GM18858 (cell line): ENCODE results near the gene EDA.
"Not testable (repeated sequence)": the region's sequence is repeated elsewhere in the genome, so short reads cannot be mapped to it uniquely, and the experiment has no call there.

Experiments used
- ATAC-seq: cut with Tn5 transposase; IDR thresholded peaks from one replicate; pipeline ENCODE4 v1.9.1; 2021; ENCODE audit not compliant: unreplicated experiment

Gene EDA

DNA sequence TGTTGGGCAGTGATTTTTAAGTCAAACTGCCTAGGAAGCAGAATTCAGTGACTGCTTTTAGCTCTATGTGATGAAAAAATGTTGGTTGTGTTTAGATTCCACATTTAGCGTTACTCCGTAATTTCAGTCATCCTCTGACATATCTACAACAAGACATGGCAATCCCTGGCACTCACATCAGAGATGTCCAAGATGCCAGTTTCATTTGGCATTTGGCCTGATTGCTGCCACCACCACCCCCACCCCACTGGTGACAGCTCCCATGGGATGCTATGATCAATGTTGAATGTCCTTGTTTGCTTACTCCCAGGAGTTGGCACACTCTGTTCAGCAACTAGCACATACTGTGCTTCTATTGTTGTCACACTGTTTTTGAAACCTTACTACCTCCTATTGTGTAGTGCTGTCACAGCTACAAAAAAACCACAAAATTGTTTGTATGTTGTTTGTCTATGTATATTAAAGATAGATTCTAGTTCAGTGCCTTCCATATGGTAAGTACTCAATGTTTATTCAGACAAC, 332.4 kb downstream of the EDA start:
- no peak for ATAC-seq

DNA sequence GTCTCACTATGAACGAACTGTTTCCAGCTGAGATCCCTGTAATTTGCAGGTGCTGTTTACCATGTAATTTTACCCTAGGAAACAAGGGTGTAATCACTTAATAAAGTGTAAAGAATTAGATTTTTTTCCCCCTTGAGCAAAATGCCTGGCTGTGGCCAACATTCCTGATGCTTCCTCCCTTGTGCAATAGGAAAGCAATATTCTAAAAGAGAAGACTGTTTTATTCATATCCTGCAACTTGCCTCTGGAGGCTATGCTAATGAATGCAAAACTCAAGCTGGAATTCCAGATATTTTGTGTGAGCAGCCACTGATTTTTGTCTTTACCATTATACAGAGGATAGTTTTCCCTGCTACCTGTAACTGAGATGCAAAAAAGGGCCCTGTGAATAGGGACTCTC, 335.8 kb downstream of the EDA start:
- ATAC-seq, result no peak

DNA sequence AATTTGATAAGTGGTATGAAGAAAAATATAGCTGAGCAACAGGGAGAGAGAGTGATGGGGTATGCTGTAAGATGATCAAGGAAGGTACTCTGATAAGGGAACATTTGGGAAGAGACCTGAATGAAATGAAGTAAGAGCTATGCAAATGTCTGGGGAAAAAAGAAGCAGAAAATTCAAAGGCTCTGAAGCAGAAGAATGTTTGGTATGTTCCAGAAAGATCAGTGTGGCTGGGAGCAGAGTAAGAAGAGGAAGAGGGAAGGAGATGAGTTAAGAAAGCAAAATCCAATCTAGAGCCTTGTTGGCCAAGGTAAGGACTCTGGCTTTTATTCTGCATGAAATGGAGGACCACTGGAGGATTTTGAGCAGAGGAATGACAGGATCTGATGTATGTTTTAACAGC, 343.8 kb downstream of the EDA start:
- no peak for ATAC-seq

DNA sequence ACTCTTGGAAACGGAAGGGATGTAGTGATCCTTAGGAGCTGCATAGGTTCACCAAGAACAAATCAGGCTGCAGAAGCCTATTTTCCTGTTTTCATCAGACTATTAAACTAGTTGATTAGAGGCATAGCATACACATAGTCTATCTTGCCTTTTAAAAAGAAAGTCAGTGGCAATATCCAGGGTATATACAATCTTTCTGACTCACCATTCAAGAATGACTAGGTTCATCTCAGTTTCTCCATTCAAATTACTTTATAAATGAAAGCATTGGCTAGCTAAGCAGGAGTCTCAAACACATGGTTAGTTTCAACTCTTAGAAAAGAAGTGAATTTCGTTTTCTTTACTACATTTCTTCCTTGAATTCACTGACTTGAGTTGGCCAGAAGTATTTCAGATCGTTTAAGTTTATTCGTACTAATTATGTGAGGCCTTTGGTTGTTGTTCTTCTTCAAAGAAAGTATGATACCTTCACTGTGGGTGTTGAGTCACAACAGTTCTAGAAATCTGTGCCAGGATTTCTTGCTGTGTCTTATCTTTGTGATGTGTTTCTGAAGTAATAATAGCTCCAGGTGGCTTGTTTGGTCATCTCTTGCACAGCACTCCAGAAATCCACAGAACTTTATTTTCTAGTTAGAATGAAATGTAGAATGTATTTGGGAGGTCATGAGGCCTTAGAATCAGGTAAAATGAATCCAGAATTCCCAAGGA, 345.6 kb downstream of the EDA start:
- no peak for ATAC-seq

DNA sequence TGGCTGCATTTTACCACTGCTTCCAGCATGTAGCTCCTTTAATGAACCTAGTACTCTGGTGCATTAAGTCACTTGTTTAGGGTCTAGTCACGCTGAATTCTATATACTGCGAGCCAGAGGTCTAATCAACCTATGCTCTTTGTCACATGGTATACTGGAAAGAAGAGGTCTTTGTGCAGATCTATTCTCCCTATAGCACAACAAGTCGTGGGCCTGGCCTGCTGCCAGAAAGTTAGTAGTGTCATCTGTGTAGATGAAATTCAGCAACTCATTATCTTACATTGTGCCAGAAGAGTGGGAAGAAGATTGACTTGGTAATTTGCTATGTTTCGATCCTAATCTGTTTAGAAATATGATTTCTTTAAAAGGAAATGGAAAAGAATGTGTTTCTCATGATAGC, 353.0 kb downstream of the EDA start:
- ATAC-seq, result no peak

DNA sequence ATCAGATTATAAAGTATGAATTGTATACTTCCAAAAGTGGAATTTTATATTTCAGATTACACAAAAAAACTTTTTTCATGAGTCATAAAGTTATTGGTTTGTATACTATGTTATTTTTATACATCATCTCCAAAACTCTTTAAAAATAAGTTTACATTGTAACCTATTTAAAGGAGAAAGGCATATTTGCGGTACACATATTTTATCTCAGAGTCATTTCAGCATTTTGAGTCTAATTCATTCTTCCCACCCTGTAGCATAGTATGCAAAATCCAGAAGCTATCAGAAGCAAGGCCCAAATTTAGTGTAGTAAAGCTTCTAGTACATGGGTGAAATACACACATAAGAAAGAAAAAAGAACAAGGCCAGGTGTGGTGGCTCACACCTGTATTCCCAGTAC, 353.5 kb downstream of the EDA start:
- no peak for ATAC-seq

- no peak for ATAC-seq
Observed at GRCh38 chrX:69987691-69988090, 371.8 kb downstream of the EDA start.

- ATAC-seq, result no peak
Observed at GRCh38 chrX:69988955-69989394, 373.1 kb downstream of the EDA start.

DNA sequence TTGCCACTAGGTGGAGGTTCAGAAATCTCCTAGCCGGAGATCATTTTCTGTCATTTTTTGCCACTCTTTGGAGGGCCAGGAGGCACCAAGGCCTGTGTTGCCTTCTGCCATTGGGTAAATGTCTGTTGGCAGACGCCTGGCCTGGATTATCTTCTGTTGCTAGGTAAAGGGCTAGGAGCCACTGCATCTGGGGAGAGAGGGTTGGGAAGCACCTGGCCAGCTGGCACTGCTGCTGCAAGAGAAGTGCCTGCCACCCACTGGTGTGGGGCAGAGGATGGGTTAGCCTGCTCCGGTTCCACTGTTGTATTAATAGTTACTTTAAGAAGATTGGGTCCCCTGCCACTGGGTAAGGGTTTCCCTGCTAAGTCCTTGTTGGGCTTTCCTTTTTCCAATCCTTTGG, 375.8 kb downstream of the EDA start:
- ATAC-seq, result no peak

DNA sequence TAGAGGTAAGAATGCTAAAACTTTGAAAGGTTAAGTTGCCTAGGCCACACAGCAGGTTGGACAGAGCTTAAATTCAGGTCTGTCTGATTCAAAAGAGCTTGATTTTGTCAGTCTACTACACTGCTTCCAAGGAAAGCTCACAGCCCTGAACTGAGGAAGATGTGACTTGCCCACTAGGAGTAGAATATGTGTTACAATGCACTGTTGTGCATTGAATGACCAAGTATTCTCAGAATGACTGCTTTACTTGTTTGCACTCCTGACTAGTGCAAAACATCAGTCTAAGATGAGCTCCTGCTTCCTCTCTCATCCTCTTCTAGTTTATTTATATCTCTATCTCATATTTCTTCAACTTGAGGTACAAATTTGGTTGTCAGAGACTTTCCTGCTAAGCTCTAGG, 377.6 kb downstream of the EDA start:
- no peak for ATAC-seq

- ATAC-seq, result no peak
Observed at GRCh38 chrX:69995362-69996112, 379.6 kb downstream of the EDA start.

DNA sequence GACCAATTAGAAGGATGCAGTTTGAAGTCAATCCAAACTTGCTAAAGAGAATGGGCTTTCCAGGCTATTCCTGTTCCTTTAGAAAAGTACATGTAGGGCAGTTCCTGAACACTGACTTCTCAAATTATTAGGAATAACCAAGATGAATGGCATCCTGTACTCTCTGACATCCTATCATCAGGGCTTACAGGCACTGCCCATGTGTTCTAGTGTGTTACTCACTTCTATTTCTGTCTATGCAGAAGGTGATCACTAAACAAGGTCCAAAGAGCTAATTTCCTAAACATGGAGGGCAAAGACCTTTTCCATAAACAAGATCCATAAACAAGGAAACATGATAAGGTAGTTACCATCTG, 380.2 kb downstream of the EDA start:
- no peak for ATAC-seq

- not testable (repeated sequence) for ATAC-seq
Observed at GRCh38 chrX:69998299-69998698, 382.4 kb downstream of the EDA start.

- no peak for ATAC-seq
Observed at GRCh38 chrX:70001269-70001668, 385.4 kb downstream of the EDA start.

- no peak for ATAC-seq
Observed at GRCh38 chrX:70001708-70002341, 385.9 kb downstream of the EDA start.

DNA sequence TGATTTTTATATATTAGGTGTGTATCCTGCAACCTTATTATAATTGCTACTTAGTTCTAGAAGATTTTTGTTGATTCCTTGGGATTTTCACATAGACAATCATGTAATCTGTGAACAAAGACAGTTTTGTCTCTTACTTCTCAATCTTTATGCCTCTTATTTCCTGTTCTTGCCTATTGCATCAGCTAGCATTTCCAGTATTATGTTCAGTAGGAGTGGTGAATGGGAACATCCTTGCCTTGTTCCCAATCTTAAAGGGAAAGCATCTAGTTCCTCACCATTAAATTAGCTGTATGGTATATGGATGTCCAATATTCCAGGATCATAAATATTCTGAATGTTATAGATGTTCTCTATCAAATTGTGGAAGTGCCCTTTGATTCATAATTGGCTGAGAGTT, 392.0 kb downstream of the EDA start:
- no peak for ATAC-seq

DNA sequence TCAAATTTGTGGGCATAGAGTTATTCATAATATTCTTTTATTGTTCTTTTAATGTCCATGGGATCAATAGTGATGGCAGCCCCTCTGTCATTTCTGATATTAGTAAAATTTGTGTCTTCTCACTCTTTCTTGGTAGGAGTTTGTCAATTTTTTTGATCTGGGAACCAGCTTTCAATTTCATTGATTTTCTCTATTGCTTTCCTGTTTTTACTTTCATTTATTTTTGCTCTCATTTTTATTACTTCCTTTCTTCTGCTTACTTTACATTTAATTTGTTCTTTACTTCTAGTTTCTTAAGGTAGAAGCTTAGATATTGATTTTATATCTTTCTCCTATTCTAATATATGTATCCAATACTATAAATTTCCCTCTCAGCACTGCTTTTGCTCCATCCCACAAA, 393.1 kb downstream of the EDA start:
- ATAC-seq, result no peak

GRCh38 chrX:70009970-70010369, 394.1 kb downstream of the EDA start:
- no peak for ATAC-seq

GRCh38 chrX:70012756-70013155, 396.8 kb downstream of the EDA start:
- ATAC-seq, result no peak

- no peak for ATAC-seq
Observed at GRCh38 chrX:70013466-70014381, 397.8 kb downstream of the EDA start.

DNA sequence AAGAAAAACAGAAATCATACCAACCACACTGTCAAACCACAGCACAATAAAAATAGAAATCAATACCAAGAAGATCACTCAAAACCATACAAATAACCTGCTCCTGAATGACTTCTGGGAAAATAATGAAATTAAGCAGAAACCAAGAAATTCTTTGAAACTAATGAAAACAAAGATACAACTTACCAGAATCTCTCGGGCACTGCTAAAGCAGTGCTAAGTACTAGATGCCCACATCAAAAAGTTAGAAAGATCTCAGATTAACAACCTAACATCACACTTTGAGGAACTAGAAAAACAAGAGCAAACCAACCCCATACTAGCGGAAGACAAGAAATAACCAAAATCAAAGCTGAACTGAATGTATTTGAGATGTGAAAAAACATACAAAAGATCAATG, 400.6 kb downstream of the EDA start:
- ATAC-seq, result no peak
